ENCODE measurements around the gene RHD. TPM values are rescaled to one million over a fixed set of nuclear protein-coding genes. Genes with fewer than 3 reads are reported as not detected.
"Not testable (repeated sequence)": the region's sequence is repeated elsewhere in the genome, so short reads cannot be mapped to it uniquely, and the experiment has no call there.

RHD gene
- total RNA-seq, 1 experiment from 2014 or later, result not detected

DNA sequence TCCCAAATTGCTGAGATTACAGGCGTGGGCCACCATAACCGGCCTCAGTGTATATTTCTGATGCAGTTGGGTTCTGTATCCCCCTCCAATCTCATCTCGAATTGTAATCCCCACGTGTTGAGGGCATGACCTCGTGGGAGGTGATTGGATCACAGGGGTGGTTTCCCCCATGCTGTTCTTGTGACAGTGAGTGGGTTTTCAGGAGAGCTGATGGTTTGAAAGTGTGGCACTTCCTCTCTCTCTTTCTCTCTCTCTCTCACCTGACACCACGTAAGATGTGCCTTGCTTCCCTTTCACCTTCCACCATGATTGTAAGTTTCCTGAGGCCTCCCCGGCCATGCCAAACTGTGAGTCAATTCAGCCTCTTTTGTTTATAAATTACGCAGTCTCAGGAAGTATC, 24.2 kb downstream of the RHD start:
- DNase-seq; H3K4me3 Mint-ChIP-seq (ENCODE audit: low read depth, unreplicated experiment); H3K9me3 Mint-ChIP-seq (ENCODE audit: low read depth, unreplicated experiment); H3K27ac Mint-ChIP-seq (ENCODE audit: unreplicated experiment); BruUV-seq (replicated peaks); intact Hi-C loops (cut with micrococcal nuclease; ENCODE audit: unreplicated experiment); H3K4me1 Mint-ChIP-seq (ENCODE audit: low read depth, unreplicated experiment); H3K36me3 Mint-ChIP-seq (ENCODE audit: insufficient read depth, unreplicated experiment): not testable (repeated sequence)
- H3K27me3 Mint-ChIP-seq (ENCODE audit: unreplicated experiment), result peaks cover 20% of the 10 kb centered on the region
- CTCF ChIA-PET, result interaction anchor here (0.6 kb wide), 1 partner anchor 287 kb away, joined by 3 read pairs; no protein-coding TSS in a partner anchor

DNA sequence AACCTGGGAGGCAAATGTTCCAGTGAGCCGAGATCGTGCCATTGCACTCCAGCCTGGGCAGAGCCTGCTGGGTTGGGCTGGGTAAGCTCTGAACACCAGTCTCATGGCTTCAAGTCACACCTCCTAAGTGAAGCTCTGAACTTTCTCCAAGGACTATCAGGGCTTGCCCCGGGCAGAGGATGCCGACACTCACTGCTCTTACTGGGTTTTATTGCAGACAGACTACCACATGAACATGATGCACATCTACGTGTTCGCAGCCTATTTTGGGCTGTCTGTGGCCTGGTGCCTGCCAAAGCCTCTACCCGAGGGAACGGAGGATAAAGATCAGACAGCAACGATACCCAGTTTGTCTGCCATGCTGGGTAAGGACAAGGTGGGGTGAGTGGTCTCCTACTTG, 28.4 kb downstream of the RHD start:
- H3K4me1 Mint-ChIP-seq (ENCODE audit: low read depth, unreplicated experiment); intact Hi-C loops (cut with micrococcal nuclease; ENCODE audit: unreplicated experiment); CTCF ChIA-PET; H3K4me3 Mint-ChIP-seq (ENCODE audit: low read depth, unreplicated experiment); H3K27me3 Mint-ChIP-seq (ENCODE audit: unreplicated experiment); DNase-seq; BruUV-seq (replicated peaks); H3K36me3 Mint-ChIP-seq (ENCODE audit: insufficient read depth, unreplicated experiment); H3K27ac Mint-ChIP-seq (ENCODE audit: unreplicated experiment); H3K9me3 Mint-ChIP-seq (ENCODE audit: low read depth, unreplicated experiment): not testable (repeated sequence)

DNA sequence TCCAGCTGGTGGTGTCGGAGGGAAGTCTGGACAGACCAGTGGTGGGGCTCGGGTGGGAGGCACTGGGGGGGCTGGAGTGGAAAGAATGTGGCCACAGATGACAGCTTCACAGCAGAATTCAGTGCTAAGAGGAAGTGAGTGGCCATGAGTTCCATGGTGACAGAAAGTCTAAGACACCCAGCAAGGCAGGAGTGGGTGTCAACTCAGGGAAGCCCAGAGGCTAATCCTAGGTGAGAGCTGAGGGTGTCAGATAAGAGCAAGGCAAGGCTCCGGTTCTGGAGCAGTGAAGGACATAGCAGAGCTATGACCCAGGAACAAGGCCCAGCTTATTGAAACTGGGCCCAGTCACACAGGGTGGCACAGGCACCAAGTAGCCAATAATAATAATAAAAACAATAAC, 30.0 kb downstream of the RHD start:
- H3K36me3 Mint-ChIP-seq (ENCODE audit: insufficient read depth, unreplicated experiment); H3K27ac Mint-ChIP-seq (ENCODE audit: unreplicated experiment); DNase-seq; intact Hi-C loops (cut with micrococcal nuclease; ENCODE audit: unreplicated experiment); H3K27me3 Mint-ChIP-seq (ENCODE audit: unreplicated experiment); H3K4me1 Mint-ChIP-seq (ENCODE audit: low read depth, unreplicated experiment); H3K9me3 Mint-ChIP-seq (ENCODE audit: low read depth, unreplicated experiment); BruUV-seq (replicated peaks); H3K4me3 Mint-ChIP-seq (ENCODE audit: low read depth, unreplicated experiment); CTCF ChIA-PET: not testable (repeated sequence)

DNA sequence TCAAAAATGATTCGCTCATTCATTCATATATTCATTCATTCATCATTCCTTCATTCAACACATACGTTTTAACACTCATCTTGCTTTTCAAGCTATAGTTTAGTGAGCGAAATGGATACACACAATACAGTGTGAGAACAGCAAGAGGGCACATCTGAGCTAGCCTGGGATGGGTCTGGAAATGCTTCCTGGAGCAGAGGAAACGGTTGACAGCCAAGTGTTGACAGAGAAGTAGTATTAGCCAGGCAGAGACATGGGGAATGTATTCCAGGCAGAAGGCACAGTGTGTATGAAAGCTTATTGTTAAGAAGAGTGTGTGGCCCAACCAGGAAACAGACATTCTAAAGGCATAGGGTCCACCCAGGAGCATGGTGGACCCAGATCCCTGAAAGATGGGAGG, 32.6 kb downstream of the RHD start:
- intact Hi-C loops (cut with micrococcal nuclease; ENCODE audit: unreplicated experiment); H3K4me1 Mint-ChIP-seq (ENCODE audit: low read depth, unreplicated experiment); H3K27ac Mint-ChIP-seq (ENCODE audit: unreplicated experiment); H3K4me3 Mint-ChIP-seq (ENCODE audit: low read depth, unreplicated experiment); H3K36me3 Mint-ChIP-seq (ENCODE audit: insufficient read depth, unreplicated experiment); CTCF ChIA-PET; H3K27me3 Mint-ChIP-seq (ENCODE audit: unreplicated experiment); BruUV-seq (replicated peaks); DNase-seq; H3K9me3 Mint-ChIP-seq (ENCODE audit: low read depth, unreplicated experiment): not testable (repeated sequence)

DNA sequence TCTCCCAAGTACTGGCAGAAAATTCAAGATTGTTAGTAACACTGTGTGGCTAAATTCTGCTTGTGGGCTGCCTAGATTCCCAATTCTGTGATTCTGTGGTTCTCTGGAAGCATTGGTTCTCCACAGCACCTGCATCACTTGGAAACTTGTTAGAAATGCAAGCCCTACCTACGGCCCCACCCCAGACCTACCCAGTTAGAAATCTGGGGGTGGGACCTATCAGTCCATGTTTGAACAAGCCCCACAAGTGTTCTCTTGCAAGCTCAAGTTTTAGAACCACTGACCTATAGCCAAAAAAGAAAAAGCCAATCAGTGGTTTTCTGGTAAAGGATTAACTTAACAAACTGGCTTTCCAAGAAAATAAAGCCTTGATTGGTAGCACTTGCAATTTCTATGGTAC, 35.9 kb downstream of the RHD start:
- H3K27ac Mint-ChIP-seq (ENCODE audit: unreplicated experiment); H3K4me3 Mint-ChIP-seq (ENCODE audit: low read depth, unreplicated experiment); BruUV-seq (replicated peaks); H3K9me3 Mint-ChIP-seq (ENCODE audit: low read depth, unreplicated experiment); intact Hi-C loops (cut with micrococcal nuclease; ENCODE audit: unreplicated experiment); DNase-seq; CTCF ChIA-PET; H3K36me3 Mint-ChIP-seq (ENCODE audit: insufficient read depth, unreplicated experiment); H3K27me3 Mint-ChIP-seq (ENCODE audit: unreplicated experiment); H3K4me1 Mint-ChIP-seq (ENCODE audit: low read depth, unreplicated experiment): not testable (repeated sequence)

DNA sequence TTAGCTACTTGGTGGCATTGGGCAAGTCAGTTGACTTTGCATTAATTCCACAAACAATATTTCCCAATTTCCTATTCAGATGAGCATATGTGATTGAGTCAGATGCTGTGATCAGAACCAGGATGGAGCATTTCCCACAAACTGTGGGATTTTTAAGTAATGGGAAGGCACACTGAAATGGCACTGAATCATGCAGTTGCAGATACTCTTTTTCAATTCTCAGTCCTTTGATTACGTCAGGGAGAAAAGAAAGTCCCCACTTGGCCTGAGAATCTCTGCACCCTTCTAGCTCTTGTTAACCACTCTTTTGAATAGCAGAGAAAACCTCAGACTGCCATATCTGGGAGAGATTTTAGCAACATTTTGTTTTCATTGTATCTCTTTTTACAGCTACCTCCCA, 36.8 kb downstream of the RHD start:
- DNase-seq; H3K4me3 Mint-ChIP-seq (ENCODE audit: low read depth, unreplicated experiment); H3K9me3 Mint-ChIP-seq (ENCODE audit: low read depth, unreplicated experiment); H3K27me3 Mint-ChIP-seq (ENCODE audit: unreplicated experiment); H3K4me1 Mint-ChIP-seq (ENCODE audit: low read depth, unreplicated experiment); H3K36me3 Mint-ChIP-seq (ENCODE audit: insufficient read depth, unreplicated experiment); CTCF ChIA-PET; BruUV-seq (replicated peaks); H3K27ac Mint-ChIP-seq (ENCODE audit: unreplicated experiment); intact Hi-C loops (cut with micrococcal nuclease; ENCODE audit: unreplicated experiment): not testable (repeated sequence)

DNA sequence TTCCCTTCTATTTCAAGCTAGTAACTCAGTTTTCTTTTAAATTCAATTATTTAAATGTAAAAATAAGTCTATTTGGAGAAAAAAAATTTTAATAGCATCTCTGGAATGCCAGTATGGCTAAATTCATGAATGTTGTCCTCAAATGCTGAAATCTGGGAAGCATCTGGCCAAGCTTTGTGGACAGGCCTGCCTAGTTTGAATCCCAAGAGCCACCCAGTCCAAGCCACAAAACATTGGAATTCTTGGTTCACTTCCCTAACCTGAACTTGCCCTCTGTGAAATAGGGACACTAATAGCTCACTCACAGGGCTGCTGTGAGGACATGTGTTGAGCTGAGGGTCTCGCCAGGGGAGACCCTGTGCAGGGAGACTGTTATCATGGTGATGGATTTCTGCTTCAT, 37.2 kb downstream of the RHD start:
- BruUV-seq (replicated peaks); H3K4me3 Mint-ChIP-seq (ENCODE audit: low read depth, unreplicated experiment); H3K27me3 Mint-ChIP-seq (ENCODE audit: unreplicated experiment); H3K27ac Mint-ChIP-seq (ENCODE audit: unreplicated experiment); CTCF ChIA-PET; intact Hi-C loops (cut with micrococcal nuclease; ENCODE audit: unreplicated experiment); DNase-seq; H3K9me3 Mint-ChIP-seq (ENCODE audit: low read depth, unreplicated experiment); H3K36me3 Mint-ChIP-seq (ENCODE audit: insufficient read depth, unreplicated experiment); H3K4me1 Mint-ChIP-seq (ENCODE audit: low read depth, unreplicated experiment): not testable (repeated sequence)

DNA sequence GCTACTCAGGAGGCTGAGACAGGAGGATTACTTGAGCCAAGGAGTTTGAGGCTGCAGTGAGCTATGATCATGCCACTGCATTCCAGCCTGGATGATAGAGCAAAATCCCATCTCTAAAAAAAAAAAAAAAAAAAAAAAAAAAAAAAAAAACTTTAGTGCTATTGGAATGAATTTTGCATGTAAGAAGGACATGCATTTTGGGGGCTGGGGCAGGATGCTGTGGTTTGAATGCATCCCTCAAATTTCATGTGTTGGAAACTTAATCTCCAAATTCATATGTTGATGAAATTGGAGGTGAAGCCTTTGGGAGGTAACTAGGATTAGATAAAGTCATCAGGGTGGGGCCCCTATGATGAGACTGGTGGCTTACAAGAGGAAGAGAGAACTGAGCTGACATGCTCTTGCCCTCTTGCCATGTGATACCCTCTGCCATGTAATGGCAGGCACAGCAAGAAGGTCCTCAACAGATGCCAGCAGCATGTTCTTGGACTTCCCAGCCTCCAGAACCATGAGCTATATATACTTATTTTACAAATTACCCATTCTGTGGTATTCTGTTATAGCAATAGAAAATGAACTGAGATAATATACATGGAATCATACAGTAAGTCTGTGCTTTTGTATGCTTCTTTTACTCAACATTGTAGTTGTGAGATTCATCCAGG, 40.6 kb downstream of the RHD start:
- intact Hi-C loops (cut with micrococcal nuclease; ENCODE audit: unreplicated experiment); H3K27ac Mint-ChIP-seq (ENCODE audit: unreplicated experiment); BruUV-seq (replicated peaks); H3K9me3 Mint-ChIP-seq (ENCODE audit: low read depth, unreplicated experiment); H3K4me1 Mint-ChIP-seq (ENCODE audit: low read depth, unreplicated experiment); H3K27me3 Mint-ChIP-seq (ENCODE audit: unreplicated experiment); H3K4me3 Mint-ChIP-seq (ENCODE audit: low read depth, unreplicated experiment); CTCF ChIA-PET; DNase-seq; H3K36me3 Mint-ChIP-seq (ENCODE audit: insufficient read depth, unreplicated experiment): not testable (repeated sequence)

DNA sequence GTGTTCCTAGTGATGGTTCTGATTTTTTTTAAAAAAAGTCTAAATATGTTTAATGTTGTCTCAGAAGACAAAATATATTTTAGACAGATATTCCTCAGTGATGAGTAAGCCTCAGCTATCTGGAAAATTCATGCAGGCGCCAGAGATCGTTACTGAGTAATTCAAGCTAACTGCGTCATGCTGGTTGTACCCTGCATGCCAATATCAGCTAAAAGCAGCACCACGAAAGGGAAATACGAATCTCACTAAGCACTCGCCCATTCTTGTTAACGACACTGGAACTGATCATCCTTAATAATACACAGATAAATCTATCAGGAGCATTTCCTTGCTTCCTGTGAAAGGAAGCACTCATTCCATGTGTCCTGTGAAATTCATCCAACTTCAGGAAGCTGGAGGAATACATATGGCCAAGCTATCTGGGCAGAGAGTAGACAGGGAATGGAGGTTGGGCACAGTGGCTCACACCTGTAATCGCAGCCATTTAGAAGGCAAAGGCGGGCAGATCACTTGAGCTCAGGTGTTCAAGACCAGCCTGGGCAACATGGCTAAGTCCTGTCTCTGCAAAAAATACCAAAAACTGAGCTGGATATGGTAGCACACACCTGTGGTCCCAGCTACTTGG, 48.1 kb downstream of the RHD start:
- H3K9me3 Mint-ChIP-seq (ENCODE audit: low read depth, unreplicated experiment); intact Hi-C loops (cut with micrococcal nuclease; ENCODE audit: unreplicated experiment); H3K36me3 Mint-ChIP-seq (ENCODE audit: insufficient read depth, unreplicated experiment); H3K27ac Mint-ChIP-seq (ENCODE audit: unreplicated experiment); H3K4me3 Mint-ChIP-seq (ENCODE audit: low read depth, unreplicated experiment); H3K4me1 Mint-ChIP-seq (ENCODE audit: low read depth, unreplicated experiment); H3K27me3 Mint-ChIP-seq (ENCODE audit: unreplicated experiment); BruUV-seq (replicated peaks); CTCF ChIA-PET; DNase-seq: not testable (repeated sequence)

DNA sequence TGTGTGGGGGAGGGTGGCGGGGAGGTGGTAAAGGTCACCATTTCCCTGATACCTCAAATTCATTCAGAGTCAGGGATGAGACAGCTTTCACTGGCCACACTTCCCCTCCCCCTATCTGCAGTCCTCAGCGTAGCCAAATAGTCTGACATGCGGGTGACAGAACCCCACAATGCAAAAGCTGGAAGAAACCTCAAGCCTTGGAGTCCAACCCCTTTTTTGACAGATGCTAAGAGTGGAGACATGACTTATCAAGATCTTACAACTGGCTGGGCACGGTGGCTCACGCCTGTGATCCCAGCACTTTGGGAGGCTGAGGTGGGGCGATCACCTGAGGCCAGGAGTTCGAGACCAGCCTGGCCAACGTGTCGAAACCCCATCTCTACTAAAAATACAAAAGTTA, 49.8 kb downstream of the RHD start:
- H3K4me3 Mint-ChIP-seq (ENCODE audit: low read depth, unreplicated experiment); H3K4me1 Mint-ChIP-seq (ENCODE audit: low read depth, unreplicated experiment); H3K9me3 Mint-ChIP-seq (ENCODE audit: low read depth, unreplicated experiment); CTCF ChIA-PET; DNase-seq; H3K27me3 Mint-ChIP-seq (ENCODE audit: unreplicated experiment); BruUV-seq (replicated peaks); H3K27ac Mint-ChIP-seq (ENCODE audit: unreplicated experiment); H3K36me3 Mint-ChIP-seq (ENCODE audit: insufficient read depth, unreplicated experiment); intact Hi-C loops (cut with micrococcal nuclease; ENCODE audit: unreplicated experiment): not testable (repeated sequence)
